PC-3 (cell line): ENCODE results near the gene VPREB3. TPM values are rescaled to one million over a fixed set of nuclear protein-coding genes. Genes with fewer than 3 reads are reported as not detected.

Experiments
- ATAC-seq: fragments of 200-7000 bp; cut with Tn5 transposase; 2 replicates; pipeline ENCODE4 v1.9.1; 2020; ENCODE audit warnings: mild to moderate bottlenecking, moderate library complexity
- BruUV-seq: library from RNA; stranded (reverse); fragments of 400-500 nt; replicated peaks from 2 replicates; lab custom pipeline; 2021; lab: Mats Ljungman, UMichigan
- CTCF ChIA-PET: fragments of 300-600 bp; sonication (Branson Sonifier 250); formaldehyde crosslinking; loops from one replicate; lab custom pipeline; 2022; ENCODE audit warnings: antibody characterized with exemption; lab: Charles Lee
- POLR2A ChIA-PET: fragments of 300-600 bp; sonication (Branson Sonifier 250); formaldehyde crosslinking; loops from one replicate; lab custom pipeline; 2022; ENCODE audit warnings: antibody characterized with exemption; ENCODE audit not compliant: unreplicated experiment; lab: Charles Lee
- DNase-seq: peaks from one replicate; pipeline ENCODE4 v3.0.0-alpha.2; 2015
- H2AFZ ChIP-seq: fragments of 300-600 bp; sonication (generic); 2 replicates; pipeline ENCODE4 v1.6.0; 2016; ENCODE audit warnings: antibody characterized with exemption, low read length
- H3F3A ChIP-seq: fragments of 300-600 bp; sonication (generic); one replicate; pipeline ENCODE4 v1.6.0; 2017; ENCODE audit warnings: antibody characterized with exemption, low read length, control low read depth, mild to moderate bottlenecking; ENCODE audit not compliant: unreplicated experiment
- H3K27ac ChIP-seq: fragments of 300-600 bp; sonication (generic); 2 replicates; pipeline ENCODE4 v1.5.1; 2016; ENCODE audit warnings: mild to moderate bottlenecking, low read length
- H3K27me3 ChIP-seq: fragments of 300-600 bp; sonication (generic); 2 replicates; pipeline ENCODE4 v1.6.1; 2016; ENCODE audit warnings: low read length, mixed read lengths
- H3K36me3 ChIP-seq: fragments of 300-600 bp; sonication (generic); 2 replicates; pipeline ENCODE4 v1.6.1; 2016; ENCODE audit warnings: low read depth, mixed run types, low read length, mixed read lengths
- H3K4me1 ChIP-seq: fragments of 300-600 bp; sonication (generic); 2 replicates; pipeline ENCODE4 v1.5.1; 2016; ENCODE audit warnings: low read length; ENCODE audit not compliant: insufficient read depth
- H3K4me2 ChIP-seq: fragments of 300-600 bp; sonication (generic); 2 replicates; pipeline ENCODE4 v1.6.0; 2016; ENCODE audit warnings: low read length
- H3K4me3 ChIP-seq: fragments of 300-600 bp; sonication (generic); 2 replicates; pipeline ENCODE4 v1.5.1; 2016; ENCODE audit warnings: mild to moderate bottlenecking, low read length, mixed read lengths
- H3K79me2 ChIP-seq: fragments of 300-600 bp; sonication (generic); 2 replicates; pipeline ENCODE4 v1.6.1; 2017; ENCODE audit warnings: low read length, mixed read lengths
- H3K9ac ChIP-seq: fragments of 300-600 bp; sonication (generic); 2 replicates; pipeline ENCODE4 v1.6.0; 2016; ENCODE audit warnings: mild to moderate bottlenecking, low read length
- H3K9me2 ChIP-seq: fragments of 300-600 bp; sonication (generic); replicated peaks from 2 replicates; pipeline ENCODE4 v1.6.1; 2016; ENCODE audit warnings: mixed run types, low read length, mixed read lengths
- H3K9me3 ChIP-seq: fragments of 300-600 bp; sonication (generic); 2 replicates; pipeline ENCODE4 v1.6.1; 2016; ENCODE audit warnings: low read length, mixed read lengths
- H4K20me1 ChIP-seq: fragments of 300-600 bp; sonication (generic); 2 replicates; pipeline ENCODE4 v1.6.1; 2016; ENCODE audit warnings: low read length, mixed read lengths
- CTCF ChIP-seq: fragments of 300-600 bp; sonication (generic); conservative IDR thresholded peaks from 2 replicates; pipeline ENCODE4 v1.5.1; 2017; ENCODE audit warnings: antibody characterized with exemption, low read depth, mild to moderate bottlenecking, low read length
- EZH2 ChIP-seq: fragments of 300-600 bp; sonication (generic); IDR thresholded peaks from one replicate; pipeline ENCODE4 v1.6.1; 2017; ENCODE audit warnings: antibody characterized with exemption, mild to moderate bottlenecking, low read length; ENCODE audit not compliant: unreplicated experiment
- EZH2phosphoT487 ChIP-seq: fragments of 300-600 bp; sonication (generic); IDR thresholded peaks from 2 replicates; pipeline ENCODE4 v1.6.1; 2018; ENCODE audit warnings: mild to moderate bottlenecking, antibody characterized with exemption, low read length, borderline replicate concordance
- intact Hi-C: fragments of 100-400 bp; cut with micrococcal nuclease; formaldehyde crosslinking; loops from 2 replicates; pipeline ENCODE4 v1.9.0; 2023
- total RNA-seq: library from RNA; depleted of rRNA; stranded (reverse); fragments of >200 nt; gene quantifications from 2 replicates; pipeline ENCODE4 v1.2.3, GENCODE V29; 2014

VPREB3 gene
- total RNA-seq, 1 experiment from 2014 or later = 0.77 TPM

DNA sequence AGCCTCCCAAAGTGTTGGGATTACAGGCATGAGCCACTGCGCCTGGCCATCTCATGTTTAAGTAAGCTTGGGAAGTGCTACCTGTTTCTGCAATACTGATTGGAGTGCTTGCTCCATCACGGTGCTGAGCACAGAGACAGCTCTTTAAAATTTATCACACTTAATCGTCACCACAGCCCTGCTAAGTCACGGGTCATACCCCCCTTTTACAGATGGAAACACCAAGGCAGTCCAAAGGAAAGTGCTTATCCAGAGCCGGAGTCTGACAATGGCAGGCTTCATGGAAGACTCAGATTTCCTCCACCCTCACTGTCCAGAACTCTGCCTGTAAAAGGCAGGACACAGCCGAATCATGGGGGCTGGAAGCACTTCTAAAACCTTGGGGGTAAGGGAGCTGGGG is 5.8 kb upstream of the VPREB3 start:
- Histone ChIP-seq H3K4me2 (no peak overlapping the region), H3K79me2 (no peaks in the 10 kb centered on the region), H3K9me2 (no peaks in the 10 kb centered on the region), H3F3A (no peaks in the 10 kb centered on the region), H3K27ac (no peak overlapping the region), H3K27me3 (no peaks in the 10 kb centered on the region), H3K4me1 (no peaks in the 10 kb centered on the region), H3K4me3 (no peak overlapping the region), H2AFZ (no peak overlapping the region), H3K36me3 (peaks cover 2% of the 10 kb centered on the region; the same call in 1 of the 2 replicates), H3K9me3 (no peaks in the 10 kb centered on the region), H4K20me1 (no peaks in the 10 kb centered on the region), H3K9ac (no peak overlapping the region)
- DNase-seq = no peak
- intact Hi-C loops = no loop called here
- CTCF ChIA-PET = no interaction called here
- no peak for TF ChIP-seq EZH2
- ATAC-seq = no peak
- BruUV-seq = no TSS peak
- POLR2A ChIA-PET = no interaction called here

GRCh38 chr22:23759566-23759965 is 5.3 kb upstream of the VPREB3 start:
- H3K9ac ChIP-seq = no peak overlapping the region
- DNase-seq (no peak), ATAC-seq (no peak)
- intact Hi-C loops = no loop called here
- no peaks in the 10 kb centered on the region for H3K27me3 ChIP-seq
- TF ChIP-seq EZH2 (no peak), EZH2phosphoT487 (no peak), CTCF (no peak)
- BruUV-seq = no TSS peak
- no peaks in the 10 kb centered on the region; the same call in 1 of the 2 replicates for H3K36me3 ChIP-seq
- H3F3A ChIP-seq = no peaks in the 10 kb centered on the region
- H3K79me2 ChIP-seq = no peaks in the 10 kb centered on the region
- no peaks in the 10 kb centered on the region for H3K9me3 ChIP-seq
- H3K4me1 ChIP-seq = no peaks in the 10 kb centered on the region
- H3K4me2 ChIP-seq = no peak overlapping the region
- no peak overlapping the region for H3K27ac ChIP-seq
- no peak overlapping the region for H2AFZ ChIP-seq
- ChIA-PET POLR2A (no interaction called here), CTCF (no interaction called here)
- no peaks in the 10 kb centered on the region for H3K9me2 ChIP-seq
- H4K20me1 ChIP-seq = no peaks in the 10 kb centered on the region
- H3K4me3 ChIP-seq = no peak overlapping the region

DNA sequence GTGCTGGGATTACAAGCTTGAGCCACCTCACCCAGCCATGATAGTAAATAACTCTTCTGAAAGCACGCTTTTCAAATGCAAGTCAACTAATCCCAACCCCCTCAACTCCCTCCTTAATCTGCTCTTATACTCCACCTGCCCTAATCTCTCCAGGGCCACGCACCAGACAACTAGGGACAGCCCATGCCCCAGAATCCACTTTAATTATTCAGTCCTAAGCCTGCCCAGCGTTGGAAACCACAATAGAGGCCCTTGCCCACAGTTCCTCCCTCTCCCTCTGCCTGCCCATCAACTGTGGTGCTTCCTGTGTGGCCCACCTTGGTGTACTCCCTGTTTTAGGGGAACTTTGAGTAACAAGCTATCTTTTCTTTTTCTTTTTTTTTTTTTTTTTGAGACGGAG is 2.7 kb upstream of the VPREB3 start:
- Histone ChIP-seq H3K4me3 (no peak overlapping the region), H3K27me3 (no peaks in the 10 kb centered on the region), H4K20me1 (no peaks in the 10 kb centered on the region), H3K27ac (no peak overlapping the region), H3K9me3 (no peaks in the 10 kb centered on the region), H3K9me2 (no peaks in the 10 kb centered on the region), H3F3A (no peaks in the 10 kb centered on the region), H3K9ac (no peak overlapping the region), H3K36me3 (no peaks in the 10 kb centered on the region), H2AFZ (no peak overlapping the region), H3K79me2 (no peaks in the 10 kb centered on the region), H3K4me1 (no peaks in the 10 kb centered on the region), H3K4me2 (no peak overlapping the region)
- TF ChIP-seq EZH2phosphoT487 = no peak
- no peak for TF ChIP-seq CTCF
- no peak for TF ChIP-seq EZH2
- ATAC-seq (no peak), DNase-seq (no peak)
- intact Hi-C loops = no loop called here
- CTCF ChIA-PET = no interaction called here
- POLR2A ChIA-PET = no interaction called here
- BruUV-seq = no TSS peak
